Spleen (tissue), 11 donors: ENCODE data around the gene DCAF7. TPM values are rescaled to one million over a fixed set of nuclear protein-coding genes. Genes with fewer than 3 reads are reported as not detected.

Experiments
- DNase-seq: peaks from one replicate; pipeline ENCODE4 v3.0.0-alpha.2; 2020
- H3K27ac ChIP-seq, 8 donors: fragments of 200-600 bp; sonication (generic) in 7 of 8; 1 replicate in 4 of 8; 2 replicates in 4 of 8; pipeline versions ENCODE4 v1.5.0 to v1.8.0; 2016 to 2021; ENCODE audit warnings: inconsistent platforms in 4 of 8, mild to moderate bottlenecking in 4 of 8, moderate library complexity in 1 of 8
- H3K27me3 ChIP-seq, 7 donors: fragments of 200-600 bp; sonication (generic) in 6 of 7; replicated peaks in 1 of 7; 1 replicate in 4 of 7; 2 replicates in 3 of 7; pipeline versions ENCODE4 v1.5.0 to v1.8.0; 2016 to 2021; ENCODE audit warnings: inconsistent platforms in 3 of 7, mild to moderate bottlenecking in 1 of 7
- H3K36me3 ChIP-seq, 6 donors: fragments of 200-600 bp; sonication (generic) in 5 of 6; 1 replicate in 4 of 6; 2 replicates in 2 of 6; pipeline versions ENCODE4 v1.5.0 to v1.8.0; 2016 to 2021; ENCODE audit warnings: inconsistent platforms in 2 of 6
- H3K4me1 ChIP-seq, 6 donors: fragments of 200-600 bp; sonication (generic) in 5 of 6; 1 replicate in 3 of 6; 2 replicates in 3 of 6; pipeline versions ENCODE4 v1.5.0 to v1.8.0; 2016 to 2021; ENCODE audit warnings: inconsistent platforms in 3 of 6
- H3K4me3 ChIP-seq, 8 donors: fragments of 200-600 bp; sonication (generic) in 7 of 8; 1 replicate in 4 of 8; 2 replicates in 4 of 8; pipeline versions ENCODE4 v1.5.0 to v1.8.0; 2016 to 2021; ENCODE audit warnings: inconsistent platforms in 4 of 8, mild to moderate bottlenecking in 4 of 8, moderate library complexity in 2 of 8
- H3K9me3 ChIP-seq, 8 donors: fragments of 200-600 bp; sonication (generic) in 7 of 8; 1 replicate in 4 of 8; 2 replicates in 4 of 8; pipeline versions ENCODE4 v1.5.0 to v1.8.0; 2016 to 2021; ENCODE audit warnings: inconsistent platforms in 4 of 8
- CTCF ChIP-seq, 11 experiments: fragments of 200-600 bp in 7 of 11; fragments of 450-650 bp in 4 of 11; sonication (generic) in 4 of 11; IDR thresholded peaks in 8 of 11; conservative IDR thresholded peaks in 3 of 11; 1 replicate in 7 of 11; 2 replicates in 4 of 11; pipeline versions ENCODE4 v1.4.0 to v1.8.0; 2016 to 2021; ENCODE audit warnings: antibody characterized with exemption in 11 of 11, inconsistent platforms in 4 of 11, mild to moderate bottlenecking in 1 of 11
- POLR2A ChIP-seq, 3 donors: fragments of 450-650 bp; IDR thresholded peaks; one replicate each; pipeline ENCODE4 v1.5.1; 2017; ENCODE audit warnings: antibody characterized with exemption in 3 of 3, mild to moderate bottlenecking in 1 of 3
- POLR2AphosphoS5 ChIP-seq, 3 donors: sonication (generic); formaldehyde crosslinking; IDR thresholded peaks; one replicate each; pipeline ENCODE4 v1.5.1; 2017; ENCODE audit warnings: antibody characterized with exemption in 3 of 3
- WGBS, 5 donors: extraction: QIAGEN DNeasy Blood & Tissue Kit in 3 of 5; methylation state at CpG; one replicate each; pipeline versions ENCODE4 v1.1.5 to v1.1.7; 2013 to 2018; 5-methylcytosine and 5-hydroxymethylcytosine counted together
- intact Hi-C: fragments of 100-400 bp; cut with DNase I; formaldehyde crosslinking; loops from one replicate; pipeline ENCODE4 v1.15.0; 2023; ENCODE audit warnings: low total_unique reads
- polyA plus RNA-seq, 3 donors: library from polyadenylated mRNA; stranded (reverse); fragments of 200-250 nt; gene quantifications; one replicate each; pipeline ENCODE4 v1.2.1, GENCODE V29; 2013
- total RNA-seq, 7 donors: library from RNA; depleted of rRNA in 3 of 7; stranded (reverse); fragments of >200 nt in 3 of 7; fragmentation: NEBNext Ultra II Directional in 4 of 7; extraction: Animal tissue kit (Norgen Biotek cat#: 25700) in 4 of 7; gene quantifications; one replicate each; pipeline versions ENCODE4 v1.1.0 to v1.2.1, GENCODE V29; 2016 to 2021
- donor health status: healthy with polysubstance abuse.
- donor health status: DM: no; HTN: no; CAD: no; lungs with moderate emphysema.
- donor health status: DM: no; HTN: no; CAD: no.
- donor health status: Bipolar disorder and iron deficiency.
- donor health status: healthy.
- donor health status: DM: no; HTN: no; CAD: no.
- donor health status: DM: yes; HTN: yes; CAD: no.

Gene DCAF7
- total and polyA plus RNA-seq, 10 donors: 15.9 to 87.5 (median 54.7) TPM

- Histone ChIP-seq H3K27me3 (no peaks in the 10 kb centered on the region), H3K36me3 (peaks cover 0 to 27% (median 0%) of the 10 kb centered on the region in 6 donors), H3K9me3 (no peaks in the 10 kb centered on the region), H3K27ac (no peak overlapping the region), H3K4me3 (no peak overlapping the region), H3K4me1 (peaks cover 0 to 68% (median 9%) of the 10 kb centered on the region in 6 donors)
- DNase-seq: no peak
- intact Hi-C loops: no loop called here
- 86 to 97% (median 94%) methylated on average over 1 of the region's 1 CpG for WGBS, 5 donors
- no peak for TF ChIP-seq CTCF (IDR thresholded peaks at IDR 0.05 in 8 of 11, conservative IDR thresholded peaks at IDR 0.05 in 3 of 11)
Measured at GRCh38 chr17:63567229-63567628, 17.0 kb downstream of the DCAF7 start.

GRCh38 chr17:63568563-63568962 is 18.3 kb downstream of the DCAF7 start:
- TF ChIP-seq POLR2A (IDR thresholded peaks at IDR 0.05): no peak
- TF ChIP-seq POLR2AphosphoS5 (IDR thresholded peaks at IDR 0.05): no peak
- TF ChIP-seq CTCF (IDR thresholded peaks at IDR 0.05 in 8 of 11, conservative IDR thresholded peaks at IDR 0.05 in 3 of 11): no peak
- Histone ChIP-seq H3K27me3 (no peaks in the 10 kb centered on the region), H3K36me3 (peaks cover 0 to 36% (median 0%) of the 10 kb centered on the region in 6 donors), H3K4me1 (peaks cover 0 to 62% (median 8%) of the 10 kb centered on the region in 6 donors), H3K27ac (no peak overlapping the region), H3K4me3 (no peak overlapping the region), H3K9me3 (no peaks in the 10 kb centered on the region)
- intact Hi-C loops: no loop called here
- WGBS, 5 donors: 87 to 96% (median 87%) methylated on average over 8 of the region's 8 CpGs
- DNase-seq: no peak

GRCh38 chr17:63571632-63572310 is 21.5 kb downstream of the DCAF7 start:
- Histone ChIP-seq H3K27ac (no peak overlapping the region), H3K4me3 (no peak overlapping the region), H3K4me1 (peaks cover 0 to 56% (median 8%) of the 10 kb centered on the region in 6 donors), H3K36me3 (peaks cover 0 to 42% (median 0%) of the 10 kb centered on the region in 6 donors), H3K27me3 (no peaks in the 10 kb centered on the region), H3K9me3 (no peaks in the 10 kb centered on the region)
- intact Hi-C loops: no loop called here
- WGBS, 5 donors: 78 to 91% (median 87%) methylated on average over 1 of the region's 1 CpG
- DNase-seq: no peak
- TF ChIP-seq POLR2AphosphoS5 (IDR thresholded peaks at IDR 0.05): no peak
- TF ChIP-seq POLR2A (IDR thresholded peaks at IDR 0.05): no peak
- TF ChIP-seq CTCF (IDR thresholded peaks at IDR 0.05 in 8 of 11, conservative IDR thresholded peaks at IDR 0.05 in 3 of 11): no peak

GRCh38 chr17:63573634-63574033 is 23.4 kb downstream of the DCAF7 start:
- H3K27me3 ChIP-seq: no peaks in the 10 kb centered on the region
- intact Hi-C loops: no loop called here
- 80 to 93% (median 89%) methylated on average over 5 of the region's 5 CpGs for WGBS, 5 donors
- H3K4me3 ChIP-seq: no peak overlapping the region
- no peak for DNase-seq
- no peaks in the 10 kb centered on the region for H3K9me3 ChIP-seq
- peaks cover 0 to 41% (median 8%) of the 10 kb centered on the region in 6 donors for H3K4me1 ChIP-seq
- no peak for TF ChIP-seq CTCF (IDR thresholded peaks at IDR 0.05 in 8 of 11, conservative IDR thresholded peaks at IDR 0.05 in 3 of 11)
- no peak for TF ChIP-seq POLR2A (IDR thresholded peaks at IDR 0.05)
- no peak for TF ChIP-seq POLR2AphosphoS5 (IDR thresholded peaks at IDR 0.05)
- no peak overlapping the region for H3K27ac ChIP-seq
- H3K36me3 ChIP-seq: peaks cover 0 to 40% (median 2%) of the 10 kb centered on the region in 6 donors
